ENCODE measurements around the gene YAF2.
"Not testable (repeated sequence)": the region's sequence is repeated elsewhere in the genome, so short reads cannot be mapped to it uniquely, and the experiment has no call there.

YAF2 gene

GRCh38 chr12:42236017-42236416, 2.0 kb downstream of the YAF2 start:
- Histone ChIP-seq H4K20me1 (ENCODE audit: control insufficient read depth, insufficient read depth, low read depth, low read length) (peaks cover 8% of the 10 kb centered on the region; the same call in 1 of the 2 replicates), H3K4me2 (ENCODE audit: low read length) (peak overlapping the region; percentile 71; the same call in 1 of the 2 replicates), H3K79me2 (ENCODE audit: control insufficient read depth, low read length) (peaks cover 63% of the 10 kb centered on the region), H3K27me3 (ENCODE audit: control insufficient read depth, low read length) (no peaks in the 10 kb centered on the region), H3K27ac (ENCODE audit: low read depth, low read length) (no peak overlapping the region), H3K36me3 (ENCODE audit: control insufficient read depth, low read length) (peaks cover 28% of the 10 kb centered on the region), H3K4me3 (ENCODE audit: low read length) (no peak overlapping the region), H3K4me1 (ENCODE audit: control insufficient read depth, low read length) (peaks cover 27% of the 10 kb centered on the region), H3K9me3 (ENCODE audit: control insufficient read depth, insufficient read depth, low read length) (no peaks in the 10 kb centered on the region), H3K9me2 (replicated peaks; ENCODE audit: control insufficient read depth, low read length) (no peaks in the 10 kb centered on the region), H3F3A (ENCODE audit: control insufficient read depth, insufficient read depth) (peaks cover 4% of the 10 kb centered on the region; the same call in 1 of the 2 replicates)
- TF ChIP-seq CTCF (IDR thresholded peaks at IDR 0.05; ENCODE audit: low read depth, low read length, poor library complexity, severe bottlenecking) (no peak), EZH2phosphoT487 (IDR thresholded peaks at IDR 0.05; ENCODE audit: borderline replicate concordance, low read length) (no peak)

GRCh38 chr12:42235426-42235825, 2.6 kb downstream of the YAF2 start:
- Histone ChIP-seq H3K36me3 (ENCODE audit: control insufficient read depth, low read length) (peaks cover 29% of the 10 kb centered on the region), H3K27ac (ENCODE audit: low read depth, low read length) (no peak overlapping the region), H3K9me3 (ENCODE audit: control insufficient read depth, insufficient read depth, low read length) (no peaks in the 10 kb centered on the region), H4K20me1 (ENCODE audit: control insufficient read depth, insufficient read depth, low read depth, low read length) (peaks cover 8% of the 10 kb centered on the region; the same call in 1 of the 2 replicates), H3K79me2 (ENCODE audit: control insufficient read depth, low read length) (peaks cover 68% of the 10 kb centered on the region), H3K4me2 (ENCODE audit: low read length) (peak overlapping the region; percentile 71; the same call in 1 of the 2 replicates), H3F3A (ENCODE audit: control insufficient read depth, insufficient read depth) (peaks cover 4% of the 10 kb centered on the region; the same call in 1 of the 2 replicates), H3K9me2 (replicated peaks; ENCODE audit: control insufficient read depth, low read length) (no peaks in the 10 kb centered on the region), H3K4me1 (ENCODE audit: control insufficient read depth, low read length) (peaks cover 27% of the 10 kb centered on the region), H3K4me3 (ENCODE audit: low read length) (no peak overlapping the region), H3K27me3 (ENCODE audit: control insufficient read depth, low read length) (no peaks in the 10 kb centered on the region)
- no peak for TF ChIP-seq EZH2phosphoT487 (IDR thresholded peaks at IDR 0.05; ENCODE audit: borderline replicate concordance, low read length)
- TF ChIP-seq CTCF (IDR thresholded peaks at IDR 0.05; ENCODE audit: low read depth, low read length, poor library complexity, severe bottlenecking), result no peak

GRCh38 chr12:42234970-42235369, 3.1 kb downstream of the YAF2 start:
- Histone ChIP-seq H3K4me2 (ENCODE audit: low read length) (peak overlapping the region; percentile 0; the same call in 1 of the 2 replicates), H4K20me1 (ENCODE audit: control insufficient read depth, insufficient read depth, low read depth, low read length) (peaks cover 8% of the 10 kb centered on the region; the same call in 1 of the 2 replicates), H3K27ac (ENCODE audit: low read depth, low read length) (no peak overlapping the region), H3K79me2 (ENCODE audit: control insufficient read depth, low read length) (peaks cover 72% of the 10 kb centered on the region), H3K4me1 (ENCODE audit: control insufficient read depth, low read length) (peaks cover 27% of the 10 kb centered on the region), H3K9me2 (replicated peaks; ENCODE audit: control insufficient read depth, low read length) (no peaks in the 10 kb centered on the region), H3K36me3 (ENCODE audit: control insufficient read depth, low read length) (peaks cover 33% of the 10 kb centered on the region), H3K4me3 (ENCODE audit: low read length) (no peak overlapping the region), H3K27me3 (ENCODE audit: control insufficient read depth, low read length) (no peaks in the 10 kb centered on the region), H3F3A (ENCODE audit: control insufficient read depth, insufficient read depth) (peaks cover 4% of the 10 kb centered on the region; the same call in 1 of the 2 replicates), H3K9me3 (ENCODE audit: control insufficient read depth, insufficient read depth, low read length) (no peaks in the 10 kb centered on the region)
- TF ChIP-seq EZH2phosphoT487 (IDR thresholded peaks at IDR 0.05; ENCODE audit: borderline replicate concordance, low read length), result no peak
- no peak for TF ChIP-seq CTCF (IDR thresholded peaks at IDR 0.05; ENCODE audit: low read depth, low read length, poor library complexity, severe bottlenecking)

- Histone ChIP-seq H3K79me2 (ENCODE audit: control insufficient read depth, low read length) (peaks cover 31% of the 10 kb centered on the region), H3K36me3 (ENCODE audit: control insufficient read depth, low read length) (peaks cover 15% of the 10 kb centered on the region)
- not testable (repeated sequence) for H3K4me3 ChIP-seq (ENCODE audit: low read length); H3K4me1 ChIP-seq (ENCODE audit: control insufficient read depth, low read length); H3K4me2 ChIP-seq (ENCODE audit: low read length); H3K27ac ChIP-seq (ENCODE audit: low read depth, low read length); H3F3A ChIP-seq (ENCODE audit: control insufficient read depth, insufficient read depth); H3K9me3 ChIP-seq (ENCODE audit: control insufficient read depth, insufficient read depth, low read length); H3K9me2 ChIP-seq (replicated peaks; ENCODE audit: control insufficient read depth, low read length); H4K20me1 ChIP-seq (ENCODE audit: control insufficient read depth, insufficient read depth, low read depth, low read length); H3K27me3 ChIP-seq (ENCODE audit: control insufficient read depth, low read length)
Observed at GRCh38 chr12:42227525-42227924, 10.5 kb downstream of the YAF2 start.

GRCh38 chr12:42224501-42224900, 13.5 kb downstream of the YAF2 start:
- not testable (repeated sequence) for H3K4me1 ChIP-seq (ENCODE audit: control insufficient read depth, low read length); H3F3A ChIP-seq (ENCODE audit: control insufficient read depth, insufficient read depth); H3K4me3 ChIP-seq (ENCODE audit: low read length); H3K4me2 ChIP-seq (ENCODE audit: low read length); H3K36me3 ChIP-seq (ENCODE audit: control insufficient read depth, low read length); H3K27me3 ChIP-seq (ENCODE audit: control insufficient read depth, low read length); H3K27ac ChIP-seq (ENCODE audit: low read depth, low read length); H3K9me2 ChIP-seq (replicated peaks; ENCODE audit: control insufficient read depth, low read length); H4K20me1 ChIP-seq (ENCODE audit: control insufficient read depth, insufficient read depth, low read depth, low read length); H3K9me3 ChIP-seq (ENCODE audit: control insufficient read depth, insufficient read depth, low read length)
- H3K79me2 ChIP-seq (ENCODE audit: control insufficient read depth, low read length), result peaks cover 30% of the 10 kb centered on the region
